ENCODE results near the gene SIGLEC1.
A peak's percentile ranks its signal among the peaks of the same experiment; 100 is the strongest.

SIGLEC1 gene

DNA sequence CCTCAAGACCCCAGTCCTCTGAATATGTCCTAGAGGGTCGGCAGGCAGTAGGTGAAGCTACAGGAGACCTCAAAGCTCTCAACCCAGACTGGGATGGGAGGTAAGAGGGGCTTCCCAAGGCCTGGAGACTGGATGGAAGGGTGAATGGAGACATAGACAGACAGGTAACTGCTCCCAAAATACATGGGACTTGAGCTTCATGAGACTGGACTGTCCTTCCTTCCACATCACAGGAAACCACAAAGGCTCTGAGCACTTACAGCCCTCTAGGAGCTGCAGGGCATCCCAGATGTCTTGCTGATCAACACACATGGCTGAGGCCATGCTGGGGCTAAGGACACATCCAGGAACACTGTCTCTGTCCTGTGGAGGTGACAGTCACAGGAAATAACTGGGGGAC lies 31.6 kb upstream of the SIGLEC1 start:
- Mint-ChIP-seq H3K36me3 (ENCODE audit: low read depth) (peaks cover 33% of the 10 kb centered on the region), H3K27ac (no peak overlapping the region), H3K4me1 (peaks cover 2% of the 10 kb centered on the region), H3K4me3 (no peak overlapping the region), H3K27me3 (ENCODE audit: low read depth) (peaks cover 37% of the 10 kb centered on the region), H3K9me3 (no peaks in the 10 kb centered on the region)
- TF ChIP-seq, protein P1, sequence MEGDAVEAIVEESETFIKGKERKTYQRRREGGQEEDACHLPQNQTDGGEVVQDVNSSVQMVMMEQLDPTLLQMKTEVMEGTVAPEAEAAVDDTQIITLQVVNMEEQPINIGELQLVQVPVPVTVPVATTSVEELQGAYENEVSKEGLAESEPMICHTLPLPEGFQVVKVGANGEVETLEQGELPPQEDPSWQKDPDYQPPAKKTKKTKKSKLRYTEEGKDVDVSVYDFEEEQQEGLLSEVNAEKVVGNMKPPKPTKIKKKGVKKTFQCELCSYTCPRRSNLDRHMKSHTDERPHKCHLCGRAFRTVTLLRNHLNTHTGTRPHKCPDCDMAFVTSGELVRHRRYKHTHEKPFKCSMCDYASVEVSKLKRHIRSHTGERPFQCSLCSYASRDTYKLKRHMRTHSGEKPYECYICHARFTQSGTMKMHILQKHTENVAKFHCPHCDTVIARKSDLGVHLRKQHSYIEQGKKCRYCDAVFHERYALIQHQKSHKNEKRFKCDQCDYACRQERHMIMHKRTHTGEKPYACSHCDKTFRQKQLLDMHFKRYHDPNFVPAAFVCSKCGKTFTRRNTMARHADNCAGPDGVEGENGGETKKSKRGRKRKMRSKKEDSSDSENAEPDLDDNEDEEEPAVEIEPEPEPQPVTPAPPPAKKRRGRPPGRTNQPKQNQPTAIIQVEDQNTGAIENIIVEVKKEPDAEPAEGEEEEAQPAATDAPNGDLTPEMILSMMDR (IDR thresholded peaks at IDR 0.05; ENCODE audit: unreplicated experiment in 3 of 3): no peak

DNA sequence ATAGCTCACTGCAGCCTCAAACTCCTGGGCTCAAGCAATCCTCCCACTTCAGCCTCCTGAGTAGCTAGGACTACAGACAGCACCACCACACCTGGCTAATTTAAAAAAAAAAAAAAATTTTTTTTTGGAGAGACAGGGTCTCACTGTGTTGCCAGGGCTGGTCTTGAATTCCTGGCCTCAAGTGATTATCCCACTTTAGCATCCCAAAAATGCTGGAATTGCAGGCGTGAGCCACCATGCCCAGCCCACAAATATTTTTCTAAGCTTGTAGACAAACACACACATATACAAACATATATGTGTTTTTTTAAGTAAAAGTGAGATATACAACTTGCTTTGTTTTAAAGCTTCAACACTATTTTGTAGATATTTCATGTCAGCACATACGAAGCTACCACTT lies 30.9 kb upstream of the SIGLEC1 start:
- no peak overlapping the region for H3K4me3 Mint-ChIP-seq
- H3K36me3 Mint-ChIP-seq (ENCODE audit: low read depth): peaks cover 33% of the 10 kb centered on the region
- H3K27ac Mint-ChIP-seq: no peak overlapping the region
- H3K9me3 Mint-ChIP-seq: no peaks in the 10 kb centered on the region
- H3K27me3 Mint-ChIP-seq (ENCODE audit: low read depth): peaks cover 30% of the 10 kb centered on the region
- TF ChIP-seq, protein P1 (IDR thresholded peaks at IDR 0.05; ENCODE audit: unreplicated experiment in 3 of 3): no peak
- H3K4me1 Mint-ChIP-seq: peaks cover 8% of the 10 kb centered on the region

DNA sequence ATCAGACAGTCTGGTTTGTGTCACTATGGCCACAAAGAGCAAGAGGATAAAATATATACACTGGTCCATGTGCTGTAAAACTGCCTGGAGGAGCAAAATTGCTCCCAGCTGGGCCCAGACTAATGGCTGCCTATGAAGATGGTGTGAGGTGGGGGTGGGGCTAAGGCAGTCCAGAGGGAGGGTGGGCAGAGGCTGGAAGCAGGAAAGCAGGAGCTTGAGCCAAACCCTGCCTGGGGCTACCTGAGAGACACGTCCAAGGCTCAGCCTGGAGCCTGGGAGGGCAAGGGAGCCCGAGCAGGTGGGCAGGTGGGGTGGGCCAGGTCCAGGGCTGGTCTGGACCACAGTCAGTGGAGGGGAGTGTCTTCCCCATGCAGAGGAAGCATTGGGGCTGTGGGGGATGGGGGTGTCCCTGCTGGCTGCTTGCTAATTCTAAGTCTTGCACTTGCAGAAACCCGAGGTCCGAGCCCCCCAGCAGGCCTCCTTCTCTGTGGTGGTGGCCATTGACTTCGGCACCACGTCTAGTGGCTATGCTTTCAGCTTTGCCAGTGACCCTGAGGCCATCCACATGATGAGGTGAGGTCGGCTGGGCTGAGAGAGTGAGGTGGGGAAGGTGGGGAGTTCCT lies 29.5 kb upstream of the SIGLEC1 start:
- H3K27me3 Mint-ChIP-seq (ENCODE audit: low read depth): peaks cover 23% of the 10 kb centered on the region
- TF ChIP-seq, protein P1 (IDR thresholded peaks at IDR 0.05; ENCODE audit: unreplicated experiment in 3 of 3): no peak
- H3K36me3 Mint-ChIP-seq (ENCODE audit: low read depth): peaks cover 26% of the 10 kb centered on the region
- no peaks in the 10 kb centered on the region for H3K9me3 Mint-ChIP-seq
- peak overlapping the region in 1 of 3 experiments; percentile 53 for H3K27ac Mint-ChIP-seq
- peaks cover 16% of the 10 kb centered on the region for H3K4me1 Mint-ChIP-seq
- H3K4me3 Mint-ChIP-seq: no peak overlapping the region

DNA sequence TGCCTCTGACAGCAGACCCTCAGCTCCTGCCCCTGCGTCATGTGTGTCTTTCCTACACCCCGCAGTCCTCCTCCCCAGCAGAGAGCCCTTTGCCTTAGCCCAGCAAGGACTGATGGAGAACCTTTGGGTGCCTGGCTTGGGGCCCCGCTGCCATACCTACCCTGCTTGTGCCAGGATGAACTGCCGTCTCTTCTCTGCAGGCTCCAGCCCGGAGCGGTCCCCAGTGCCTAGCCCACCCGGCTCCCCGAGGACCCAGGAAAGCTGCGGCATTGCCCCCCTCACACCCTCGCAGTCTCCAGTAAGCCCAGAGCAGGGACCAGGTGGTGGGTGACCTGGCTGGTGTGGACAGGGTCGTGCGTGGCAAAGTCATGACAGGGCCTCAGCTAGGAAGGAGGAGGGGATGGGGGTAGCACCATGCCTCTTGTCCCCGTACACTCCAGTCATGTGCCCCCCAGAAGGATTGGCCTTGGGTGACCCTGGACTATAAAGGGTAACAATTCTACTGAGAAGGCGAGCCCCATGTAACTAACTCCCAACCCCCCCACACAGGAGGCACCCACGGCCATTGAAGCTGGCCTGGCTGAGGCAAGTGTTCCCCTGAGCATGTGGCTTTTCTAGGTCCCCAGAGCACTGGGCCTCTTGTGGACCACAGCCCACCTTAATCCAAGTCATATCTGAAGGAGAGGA lies 28.4 kb upstream of the SIGLEC1 start:
- no peak overlapping the region for H3K27ac Mint-ChIP-seq
- H3K9me3 Mint-ChIP-seq: no peaks in the 10 kb centered on the region
- peaks cover 20% of the 10 kb centered on the region for H3K36me3 Mint-ChIP-seq (ENCODE audit: low read depth)
- H3K4me3 Mint-ChIP-seq: no peak overlapping the region
- H3K27me3 Mint-ChIP-seq (ENCODE audit: low read depth): peaks cover 19% of the 10 kb centered on the region
- TF ChIP-seq, protein P1 (IDR thresholded peaks at IDR 0.05; ENCODE audit: unreplicated experiment in 3 of 3): no peak
- peaks cover 16% of the 10 kb centered on the region for H3K4me1 Mint-ChIP-seq

DNA sequence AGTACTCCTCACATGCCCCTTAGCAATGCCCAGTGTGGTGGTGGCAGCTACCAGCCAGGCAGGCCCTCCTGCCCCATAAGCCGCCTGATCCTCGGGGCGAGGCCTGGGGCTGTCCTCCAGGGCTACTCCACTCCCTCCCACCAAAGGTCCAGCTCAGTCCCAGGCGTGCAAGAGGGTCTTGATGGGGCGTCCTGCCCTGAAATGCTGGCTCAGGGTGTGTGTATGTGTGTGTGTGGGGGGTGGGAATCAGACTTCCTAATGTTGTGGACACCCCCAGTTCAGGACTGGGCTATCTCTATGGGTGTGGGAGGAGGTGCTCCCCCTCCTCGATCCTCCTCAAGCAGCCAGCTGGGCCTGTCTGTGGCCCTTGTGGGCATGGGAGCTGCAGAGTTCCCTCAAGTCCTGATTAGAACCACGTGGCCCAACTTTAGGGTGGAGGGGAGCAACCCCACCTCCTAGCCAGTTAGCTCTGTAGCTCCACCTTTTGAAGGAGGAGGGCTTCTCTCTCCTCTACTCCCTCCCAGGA lies 27.6 kb upstream of the SIGLEC1 start:
- H3K27ac Mint-ChIP-seq: no peak overlapping the region
- H3K4me1 Mint-ChIP-seq: peaks cover 19% of the 10 kb centered on the region
- H3K36me3 Mint-ChIP-seq (ENCODE audit: low read depth): peaks cover 17% of the 10 kb centered on the region
- no peaks in the 10 kb centered on the region for H3K9me3 Mint-ChIP-seq
- no peak overlapping the region for H3K4me3 Mint-ChIP-seq
- peaks cover 13% of the 10 kb centered on the region for H3K27me3 Mint-ChIP-seq (ENCODE audit: low read depth)
- TF ChIP-seq, protein P1 (IDR thresholded peaks at IDR 0.05; ENCODE audit: unreplicated experiment in 3 of 3): no peak
